ENCODE results near the gene PIK3R1.
A peak's percentile ranks its signal among the peaks of the same experiment; 100 is the strongest.

PIK3R1 gene

DNA sequence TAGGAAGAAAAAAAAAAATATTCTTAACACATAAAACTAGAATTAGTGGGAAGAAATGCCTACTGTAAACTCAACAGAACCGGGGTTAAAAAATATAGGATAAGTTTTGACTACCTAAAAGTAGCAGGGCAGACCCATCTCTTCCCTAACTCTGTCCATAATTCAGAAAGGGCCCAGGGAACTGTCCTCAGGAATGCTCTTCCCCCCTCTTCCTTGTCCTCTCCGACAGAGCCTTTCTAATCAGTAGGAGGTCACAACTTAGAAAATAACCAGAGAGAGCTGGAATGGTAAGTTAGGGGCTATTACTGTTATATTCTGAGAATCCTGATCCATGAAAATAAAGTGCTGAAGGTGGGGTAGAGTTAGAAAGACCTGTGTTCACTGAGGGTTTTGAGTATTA, 22.2 kb downstream of the PIK3R1 start:
- H3K27ac ChIP-seq = no peak overlapping the region
- no peak for TF ChIP-seq ZFX (IDR thresholded peaks at IDR 0.05)
- TF ChIP-seq, protein P1, sequence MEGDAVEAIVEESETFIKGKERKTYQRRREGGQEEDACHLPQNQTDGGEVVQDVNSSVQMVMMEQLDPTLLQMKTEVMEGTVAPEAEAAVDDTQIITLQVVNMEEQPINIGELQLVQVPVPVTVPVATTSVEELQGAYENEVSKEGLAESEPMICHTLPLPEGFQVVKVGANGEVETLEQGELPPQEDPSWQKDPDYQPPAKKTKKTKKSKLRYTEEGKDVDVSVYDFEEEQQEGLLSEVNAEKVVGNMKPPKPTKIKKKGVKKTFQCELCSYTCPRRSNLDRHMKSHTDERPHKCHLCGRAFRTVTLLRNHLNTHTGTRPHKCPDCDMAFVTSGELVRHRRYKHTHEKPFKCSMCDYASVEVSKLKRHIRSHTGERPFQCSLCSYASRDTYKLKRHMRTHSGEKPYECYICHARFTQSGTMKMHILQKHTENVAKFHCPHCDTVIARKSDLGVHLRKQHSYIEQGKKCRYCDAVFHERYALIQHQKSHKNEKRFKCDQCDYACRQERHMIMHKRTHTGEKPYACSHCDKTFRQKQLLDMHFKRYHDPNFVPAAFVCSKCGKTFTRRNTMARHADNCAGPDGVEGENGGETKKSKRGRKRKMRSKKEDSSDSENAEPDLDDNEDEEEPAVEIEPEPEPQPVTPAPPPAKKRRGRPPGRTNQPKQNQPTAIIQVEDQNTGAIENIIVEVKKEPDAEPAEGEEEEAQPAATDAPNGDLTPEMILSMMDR (conservative IDR thresholded peaks at IDR 0.05) = no peak

DNA sequence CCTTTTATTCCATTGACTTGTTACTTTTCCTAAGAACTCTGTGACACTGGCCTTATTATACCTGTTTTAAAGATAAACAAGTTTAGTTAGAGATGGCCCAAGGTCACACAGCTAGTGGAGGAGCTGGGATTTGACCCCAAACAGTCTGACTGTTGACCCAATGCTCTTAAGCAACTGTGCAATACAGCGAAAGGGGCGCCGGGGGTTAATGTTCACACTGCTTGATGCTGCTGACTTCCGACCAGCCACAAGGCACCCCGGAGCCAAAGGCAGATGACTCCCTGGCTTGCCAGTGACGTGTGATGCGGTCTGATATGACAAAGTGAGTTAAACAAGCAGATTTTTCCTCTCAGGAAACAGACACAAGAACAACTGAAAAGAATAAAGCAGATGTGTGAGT, 23.9 kb downstream of the PIK3R1 start:
- peak overlapping the region; percentile 33; the same call in 1 of the 2 replicates for H3K27ac ChIP-seq
- TF ChIP-seq, protein P1 (conservative IDR thresholded peaks at IDR 0.05) = no peak
- no peak for TF ChIP-seq ZFX (IDR thresholded peaks at IDR 0.05)

DNA sequence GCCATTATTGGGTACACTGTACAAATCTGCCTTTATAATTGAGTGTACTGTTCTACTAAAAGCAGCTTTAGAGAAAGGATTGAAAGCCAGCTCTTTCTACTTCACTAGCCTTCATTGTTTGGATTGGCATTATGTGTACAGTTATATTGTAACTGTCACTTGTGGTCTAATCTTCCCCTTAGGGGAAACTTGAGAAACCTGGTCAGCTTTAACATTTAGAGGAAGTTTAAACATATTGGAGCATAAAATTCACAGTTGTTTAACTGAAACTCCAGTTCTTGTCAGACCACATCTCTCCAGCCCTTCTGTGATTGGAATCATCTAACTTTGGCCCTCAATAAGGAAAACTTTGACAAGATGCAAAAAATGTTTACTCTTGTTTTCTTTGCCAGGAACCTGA, 24.6 kb downstream of the PIK3R1 start:
- H3K27ac ChIP-seq = no peak overlapping the region
- no peak for TF ChIP-seq ZFX (IDR thresholded peaks at IDR 0.05)
- TF ChIP-seq, protein P1 (conservative IDR thresholded peaks at IDR 0.05) = no peak

DNA sequence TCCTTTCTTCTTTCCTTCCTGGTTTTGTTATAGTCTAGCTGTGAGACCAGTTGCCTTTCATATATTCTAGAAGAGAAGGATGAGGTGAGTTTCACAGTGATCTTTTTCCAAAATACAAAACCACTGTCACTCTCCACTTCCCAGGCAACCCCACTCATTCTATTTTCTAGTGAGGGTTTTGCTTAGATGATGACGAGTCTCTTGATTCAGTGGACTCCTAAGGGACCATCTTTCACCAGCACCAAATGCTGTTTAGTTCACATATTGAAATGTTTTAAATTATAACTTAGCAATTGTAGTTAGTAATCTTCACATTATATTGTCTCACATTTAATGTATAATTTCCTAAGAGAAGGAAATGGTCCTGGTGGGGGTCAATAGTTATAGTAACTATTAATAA, 25.2 kb downstream of the PIK3R1 start:
- H3K27ac ChIP-seq = no peak overlapping the region
- TF ChIP-seq ZFX (IDR thresholded peaks at IDR 0.05) = no peak
- TF ChIP-seq, protein P1 (conservative IDR thresholded peaks at IDR 0.05) = no peak

DNA sequence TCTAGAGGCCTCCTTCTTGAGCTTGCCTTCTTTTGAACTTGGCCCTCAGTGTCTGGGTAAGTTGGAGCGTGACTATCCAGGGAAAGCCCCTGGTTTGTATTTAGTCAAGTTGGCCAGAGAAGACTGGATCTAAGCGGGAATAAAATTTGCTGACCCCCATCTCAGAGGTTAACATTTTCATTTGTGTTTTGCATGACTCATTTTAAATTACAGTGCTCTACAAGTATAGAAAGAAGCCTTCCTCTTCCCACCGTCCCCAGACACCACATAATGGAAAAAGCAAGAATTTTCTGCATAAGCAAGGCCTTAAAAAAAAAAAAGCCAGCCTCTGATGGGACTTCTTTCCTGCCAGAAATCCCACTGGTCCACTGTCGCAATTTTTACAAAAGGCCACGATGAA, 27.2 kb downstream of the PIK3R1 start:
- no peak overlapping the region for H3K27ac ChIP-seq
- no peak for TF ChIP-seq ZFX (IDR thresholded peaks at IDR 0.05)
- TF ChIP-seq, protein P1 (conservative IDR thresholded peaks at IDR 0.05) = no peak

DNA sequence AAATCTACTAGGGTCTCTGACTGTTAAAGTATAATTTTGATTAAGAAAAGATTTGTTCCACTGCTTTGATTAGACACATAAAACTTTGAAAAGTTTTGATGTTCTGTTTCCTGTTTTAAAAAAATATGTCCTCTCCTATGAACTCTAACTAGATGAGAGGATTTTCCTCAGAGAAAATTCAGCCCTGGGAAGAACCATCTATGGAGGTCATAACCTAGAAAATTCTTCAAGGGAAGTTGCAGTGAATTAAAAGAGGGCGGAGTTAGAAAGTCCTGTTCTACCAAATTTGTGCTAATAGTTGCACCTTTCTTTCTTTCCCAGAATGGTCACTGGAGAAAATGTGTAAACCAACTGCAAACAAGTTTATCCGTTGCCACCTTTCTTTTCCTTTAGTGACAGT, 27.7 kb downstream of the PIK3R1 start:
- TF ChIP-seq, protein P1 (conservative IDR thresholded peaks at IDR 0.05) = no peak
- no peak for TF ChIP-seq ZFX (IDR thresholded peaks at IDR 0.05)
- no peak overlapping the region for H3K27ac ChIP-seq

DNA sequence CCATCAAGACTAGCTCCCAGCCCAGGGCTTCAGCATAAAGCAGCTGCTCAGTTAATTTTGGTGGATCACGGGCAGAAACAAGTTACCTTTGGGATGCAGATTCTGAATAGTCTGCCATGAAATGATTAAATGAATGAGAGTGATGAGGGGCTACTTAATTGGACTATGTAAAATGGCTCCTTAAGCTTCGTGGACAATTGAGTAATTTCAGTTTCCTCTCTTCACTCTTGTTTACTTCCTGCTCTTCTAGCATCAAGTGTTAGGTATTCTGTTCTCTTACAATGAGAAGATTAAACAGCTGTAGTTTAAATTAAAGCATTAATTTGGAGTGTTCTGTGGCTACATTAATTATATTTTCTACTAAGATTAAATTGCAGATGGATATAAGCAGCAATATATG, 28.1 kb downstream of the PIK3R1 start:
- TF ChIP-seq, protein P1 (conservative IDR thresholded peaks at IDR 0.05) = no peak
- no peak for TF ChIP-seq ZFX (IDR thresholded peaks at IDR 0.05)
- no peak overlapping the region for H3K27ac ChIP-seq
